Measurements from ENCODE around the gene SH3YL1.

GRCh38 chr2:202945-203344 is 60.9 kb downstream of the SH3YL1 start:
- TF ChIP-seq POLR2A (IDR thresholded peaks at IDR 0.05) = no peak
- TF ChIP-seq CTCF (IDR thresholded peaks at IDR 0.05) = no peak
- TF ChIP-seq EP300 (IDR thresholded peaks at IDR 0.05) = no peak

All from ovary (tissue), 3 donors.